MG63 (cell line): Measurements from ENCODE around the gene PTPRC. TPM values are rescaled to one million over a fixed set of nuclear protein-coding genes. Genes with fewer than 3 reads are reported as not detected.
A peak's percentile ranks its signal among the peaks of the same experiment; 100 is the strongest.

Source experiments
- DNase-seq: peaks from one replicate; pipeline ENCODE4 v3.0.0-alpha.2; 2020
- H3K27me3 ChIP-seq: fragments of 250-450 bp; sonication (Bioruptor Pico); 2 replicates; pipeline ENCODE4 v1.5.1; 2020; ENCODE audit warnings: mild to moderate bottlenecking, moderate library complexity
- H3K36me3 ChIP-seq: fragments of 250-450 bp; sonication (Bioruptor Pico); 2 replicates; pipeline ENCODE4 v1.5.1; 2020; ENCODE audit warnings: mild to moderate bottlenecking, moderate library complexity
- H3K4me3 ChIP-seq: fragments of 250-450 bp; sonication (Bioruptor Pico); 2 replicates; pipeline ENCODE4 v1.5.1; 2020; ENCODE audit warnings: mild to moderate bottlenecking, moderate library complexity
- H3K9me3 ChIP-seq: fragments of 250-450 bp; sonication (Bioruptor Pico); 2 replicates; pipeline ENCODE4 v1.5.1; 2020; ENCODE audit warnings: mild to moderate bottlenecking, moderate library complexity
- total RNA-seq: library from RNA; depleted of rRNA; stranded (reverse); fragments of >200 nt; shearing (Covaris generic); gene quantifications from 2 replicates; pipeline ENCODE4 v1.2.3, GENCODE V29; 2014; ENCODE audit warnings: low replicate concordance

Gene PTPRC
- total RNA-seq, 1 experiment from 2014 or later, result 7.0 TPM

DNA sequence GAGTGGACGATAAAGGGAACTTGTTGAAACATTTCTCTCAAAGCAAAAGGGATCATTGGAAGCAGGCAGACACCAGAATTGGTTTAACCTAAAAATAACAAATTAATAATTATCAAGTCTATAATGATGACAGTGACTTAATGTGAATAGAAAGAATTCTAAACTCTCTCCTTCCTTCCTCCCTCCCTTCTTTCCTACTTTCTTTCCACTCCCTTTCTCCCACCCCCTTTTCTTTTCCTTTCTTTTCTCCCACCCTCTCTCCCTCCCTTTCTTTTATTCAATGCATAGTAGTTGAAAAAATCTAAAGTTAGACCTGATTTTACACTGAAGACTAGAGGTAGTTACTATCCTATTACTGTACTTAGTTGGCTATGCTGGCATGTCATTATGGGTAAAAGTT lies 55.7 kb downstream of the PTPRC start:
- no peak overlapping the region for H3K4me3 ChIP-seq
- no peaks in the 10 kb centered on the region for H3K27me3 ChIP-seq
- H3K36me3 ChIP-seq, result no peaks in the 10 kb centered on the region
- no peak for DNase-seq
- no peaks in the 10 kb centered on the region for H3K9me3 ChIP-seq

DNA sequence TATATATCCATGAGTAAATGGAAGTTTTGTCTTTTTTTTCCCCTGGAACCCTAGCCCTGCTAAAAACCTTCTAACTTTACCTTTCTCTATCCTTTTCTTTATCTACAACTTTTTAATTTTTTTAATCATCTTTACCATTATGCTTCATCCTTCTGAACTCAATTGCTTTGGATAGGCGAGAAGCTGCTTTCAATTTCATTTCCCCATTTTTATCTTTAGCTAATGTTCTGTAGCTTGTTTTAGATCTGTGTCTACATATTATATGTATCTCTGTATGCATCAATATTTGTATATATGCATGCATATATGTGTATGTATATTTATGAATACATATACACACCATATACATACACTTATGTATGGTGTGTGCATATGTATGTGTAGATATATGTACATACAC lies 57.4 kb downstream of the PTPRC start:
- no peaks in the 10 kb centered on the region for H3K36me3 ChIP-seq
- no peak overlapping the region for H3K4me3 ChIP-seq
- no peak for DNase-seq
- no peaks in the 10 kb centered on the region for H3K9me3 ChIP-seq
- no peaks in the 10 kb centered on the region for H3K27me3 ChIP-seq

DNA sequence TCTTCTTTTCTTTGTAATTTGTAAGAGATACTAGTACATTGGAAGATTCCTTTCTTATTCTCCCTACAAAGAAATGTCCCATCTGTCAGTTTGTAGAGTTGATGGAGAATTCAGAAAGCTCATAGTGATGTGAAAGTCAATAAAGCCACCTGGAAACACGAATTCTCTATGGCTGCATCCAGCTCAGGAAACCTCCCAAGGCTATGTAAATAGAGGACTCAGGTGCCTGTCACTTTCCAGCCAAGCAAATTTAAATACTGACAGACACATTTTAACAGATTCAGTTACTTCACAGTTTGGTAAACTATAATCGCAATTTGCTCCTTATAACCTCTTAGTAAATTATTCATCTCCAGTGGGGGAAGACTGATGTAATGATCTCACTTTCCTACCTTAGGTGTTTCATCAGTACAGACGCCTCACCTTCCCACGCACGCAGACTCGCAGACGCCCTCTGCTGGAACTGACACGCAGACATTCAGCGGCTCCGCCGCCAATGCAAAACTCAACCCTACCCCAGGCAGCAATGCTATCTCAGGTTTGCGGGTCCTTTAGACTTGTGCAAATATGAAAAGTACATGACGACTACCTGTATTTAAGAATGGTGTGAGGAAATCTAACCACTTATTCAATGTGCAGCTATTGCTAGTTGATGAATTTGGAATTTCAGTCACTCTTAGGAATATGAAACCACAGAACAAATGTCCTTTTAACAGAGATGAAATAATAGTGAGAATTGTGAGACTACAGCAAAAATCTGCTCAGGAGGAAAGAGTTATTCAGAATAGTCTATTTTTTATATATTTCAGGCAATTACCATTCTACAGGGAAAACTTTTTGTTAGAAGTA lies 60.6 kb downstream of the PTPRC start:
- H3K4me3 ChIP-seq, result no peak overlapping the region
- peak; percentile 20 for DNase-seq
- H3K27me3 ChIP-seq, result no peaks in the 10 kb centered on the region
- no peaks in the 10 kb centered on the region for H3K36me3 ChIP-seq
- H3K9me3 ChIP-seq, result no peaks in the 10 kb centered on the region

DNA sequence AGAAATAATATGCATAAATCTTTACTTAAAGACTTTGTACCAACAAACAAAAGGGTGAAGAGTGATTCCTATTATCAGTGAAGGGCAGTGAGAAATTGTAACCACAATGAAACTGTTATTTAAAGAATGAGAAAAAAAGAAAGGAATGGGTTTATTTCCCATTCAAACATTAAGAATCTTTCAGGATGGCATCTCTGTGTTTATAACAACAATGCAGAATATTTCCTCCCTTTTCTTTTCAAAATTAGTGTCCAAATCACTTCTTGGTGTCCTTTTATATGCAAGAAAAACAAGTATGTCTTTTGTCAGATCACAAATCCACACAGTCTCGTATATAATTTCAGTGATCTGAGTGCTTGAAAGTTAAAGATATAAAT lies 61.2 kb downstream of the PTPRC start:
- no peaks in the 10 kb centered on the region for H3K27me3 ChIP-seq
- no peak for DNase-seq
- H3K9me3 ChIP-seq, result no peaks in the 10 kb centered on the region
- H3K4me3 ChIP-seq, result no peak overlapping the region
- H3K36me3 ChIP-seq, result no peaks in the 10 kb centered on the region

DNA sequence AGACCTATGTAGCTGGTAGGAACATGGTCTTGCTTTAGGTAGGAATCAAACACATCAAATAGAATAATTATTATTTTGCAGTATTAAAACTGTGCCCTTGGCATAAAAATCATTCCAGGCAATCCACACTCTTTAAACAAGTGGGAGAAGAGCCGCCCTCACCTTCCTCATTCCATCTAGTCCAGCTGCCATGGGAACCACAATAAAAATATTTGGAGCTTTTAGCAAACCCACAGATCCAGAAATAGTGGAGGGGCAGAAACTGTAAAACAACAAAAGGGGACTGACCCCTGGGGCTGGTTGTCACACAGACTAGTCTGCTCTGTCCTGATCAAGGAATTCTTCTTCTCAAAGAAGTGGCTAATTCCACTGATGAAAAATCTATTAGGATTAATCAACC lies 61.6 kb downstream of the PTPRC start:
- no peaks in the 10 kb centered on the region for H3K9me3 ChIP-seq
- no peak overlapping the region for H3K4me3 ChIP-seq
- no peaks in the 10 kb centered on the region for H3K27me3 ChIP-seq
- H3K36me3 ChIP-seq, result no peaks in the 10 kb centered on the region
- DNase-seq, result no peak

DNA sequence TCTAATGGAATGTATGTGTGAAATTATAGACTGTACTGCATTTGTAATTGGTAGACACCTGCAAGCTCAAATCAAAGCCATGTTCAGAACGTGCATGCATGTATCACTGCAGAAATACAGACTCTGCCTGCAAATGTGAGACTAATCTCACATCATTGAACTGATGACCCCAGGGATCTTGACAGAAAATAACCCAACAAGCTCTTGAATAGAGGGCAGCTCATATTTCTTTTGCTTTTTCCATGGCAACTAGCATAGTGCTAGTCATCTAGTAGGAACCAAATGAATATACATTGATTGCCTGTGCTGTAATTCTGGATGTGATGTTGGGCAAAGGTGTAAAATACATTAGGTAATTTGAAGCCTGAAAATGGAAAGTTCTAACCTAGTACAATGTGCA lies 62.4 kb downstream of the PTPRC start:
- Histone ChIP-seq H3K9me3 (no peaks in the 10 kb centered on the region), H3K4me3 (no peak overlapping the region), H3K36me3 (no peaks in the 10 kb centered on the region), H3K27me3 (no peaks in the 10 kb centered on the region)
- DNase-seq, result no peak

DNA sequence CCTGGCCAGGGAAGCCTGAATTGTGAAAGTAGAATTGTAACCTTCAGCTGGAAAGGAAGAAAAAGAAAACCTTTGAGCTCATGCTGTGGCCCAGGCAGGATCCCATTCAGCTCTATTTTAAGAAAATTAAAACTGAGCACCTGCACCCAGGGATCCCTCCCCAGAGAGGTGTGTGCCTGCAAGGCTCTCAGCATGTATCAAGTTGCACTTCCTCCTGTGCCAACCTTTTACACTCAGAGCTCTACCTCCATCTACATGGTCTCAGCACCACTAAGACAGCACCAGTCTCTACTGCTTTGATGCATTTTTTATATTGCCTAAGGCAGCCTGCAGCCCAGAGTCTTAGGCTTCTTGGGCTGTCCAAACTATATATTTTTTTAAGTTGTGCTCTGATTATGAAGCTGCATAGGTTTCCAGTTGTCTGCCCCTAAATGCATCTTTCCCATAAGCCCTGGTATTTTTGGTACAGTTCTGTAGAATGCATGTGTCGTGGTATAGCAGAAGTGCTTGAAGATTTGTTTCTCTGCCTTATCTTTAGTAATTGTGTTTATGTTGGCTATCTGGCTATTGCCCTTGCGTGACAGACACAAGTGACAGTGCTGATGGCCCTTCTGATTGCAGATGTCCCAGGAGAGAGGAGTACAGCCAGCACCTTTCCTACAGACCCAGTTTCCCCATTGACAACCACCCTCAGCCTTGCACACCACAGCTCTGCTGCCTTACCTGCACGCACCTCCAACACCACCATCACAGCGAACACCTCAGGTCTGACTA lies 63.1 kb downstream of the PTPRC start:
- no peaks in the 10 kb centered on the region for H3K36me3 ChIP-seq
- no peak for DNase-seq
- no peaks in the 10 kb centered on the region for H3K9me3 ChIP-seq
- no peaks in the 10 kb centered on the region for H3K27me3 ChIP-seq
- no peak overlapping the region for H3K4me3 ChIP-seq

DNA sequence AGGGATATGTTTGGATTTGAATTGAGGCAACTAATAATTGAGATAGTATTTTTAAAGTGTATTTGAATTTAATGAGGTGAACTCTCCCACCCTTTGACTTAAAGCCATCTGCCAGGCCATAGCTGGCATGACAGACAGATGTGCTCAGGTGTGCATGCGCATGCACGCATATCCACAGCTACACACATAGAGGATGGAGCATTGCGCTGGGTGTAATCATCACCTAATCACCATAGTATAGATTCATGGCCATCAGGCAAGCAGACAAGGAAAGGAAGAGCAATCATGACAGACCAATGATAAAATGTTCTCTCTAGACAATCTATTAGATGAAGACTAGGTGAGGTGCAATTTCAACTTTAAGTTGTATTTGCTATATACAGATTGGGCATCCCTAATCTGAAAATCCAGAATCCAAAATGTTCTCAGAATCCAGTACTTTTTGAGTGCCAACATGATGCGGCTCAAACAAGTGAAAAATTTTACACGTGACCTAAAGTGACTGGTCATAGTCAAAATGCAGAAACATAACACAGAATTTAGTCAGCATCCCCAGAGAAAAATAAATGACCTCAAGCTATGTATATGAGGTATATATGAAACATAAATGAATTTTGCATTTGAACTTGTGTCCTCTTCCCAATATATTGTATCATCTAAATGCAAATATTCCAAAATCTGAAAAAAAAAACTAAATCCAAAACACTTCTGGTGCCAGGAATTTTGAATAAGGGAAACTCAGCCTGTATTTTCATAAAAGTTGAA lies 70.1 kb downstream of the PTPRC start:
- Histone ChIP-seq H3K27me3 (no peaks in the 10 kb centered on the region), H3K4me3 (no peak overlapping the region), H3K9me3 (no peaks in the 10 kb centered on the region), H3K36me3 (no peaks in the 10 kb centered on the region)
- DNase-seq, result no peak

DNA sequence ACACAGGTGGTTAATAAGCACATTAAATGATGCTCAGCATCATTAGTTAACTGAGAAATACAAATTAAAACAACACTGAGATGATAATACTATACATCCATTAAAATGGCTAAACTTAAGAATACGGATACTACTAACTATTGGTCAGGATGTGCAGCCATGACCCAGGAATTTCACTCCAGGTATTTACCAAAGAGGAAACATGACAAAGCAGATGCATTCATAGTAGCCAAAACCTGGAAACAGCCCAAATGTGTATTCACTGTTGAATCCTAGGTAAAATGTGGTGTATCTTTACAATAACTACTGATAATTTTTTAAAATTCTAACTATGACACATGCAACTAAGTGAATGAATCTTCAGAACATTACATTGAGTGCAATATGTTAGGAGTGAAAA lies 73.0 kb downstream of the PTPRC start:
- no peak for DNase-seq
- Histone ChIP-seq H3K4me3 (no peak overlapping the region), H3K36me3 (no peaks in the 10 kb centered on the region), H3K27me3 (no peaks in the 10 kb centered on the region), H3K9me3 (no peaks in the 10 kb centered on the region)

DNA sequence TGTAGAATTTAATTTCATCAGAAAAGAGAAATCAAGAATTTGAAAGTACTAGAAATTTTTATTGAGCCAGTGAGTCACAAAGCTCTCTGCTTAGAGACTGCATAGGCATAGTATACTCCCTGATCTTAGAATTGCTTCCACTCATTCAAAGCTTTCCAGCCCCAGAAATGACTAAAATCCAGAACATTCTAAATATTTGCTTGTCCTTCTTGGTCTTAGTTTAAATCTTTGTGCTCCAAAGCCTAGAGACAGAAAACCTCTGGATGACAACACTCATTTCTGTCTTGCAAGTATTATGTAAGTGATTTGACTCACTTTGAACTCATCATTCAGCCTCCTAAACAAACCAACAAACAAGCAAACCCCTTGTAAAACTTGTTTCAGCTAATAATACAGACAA lies 74.2 kb downstream of the PTPRC start:
- H3K4me3 ChIP-seq, result no peak overlapping the region
- no peaks in the 10 kb centered on the region for H3K27me3 ChIP-seq
- DNase-seq, result no peak
- no peaks in the 10 kb centered on the region for H3K9me3 ChIP-seq
- H3K36me3 ChIP-seq, result no peaks in the 10 kb centered on the region

DNA sequence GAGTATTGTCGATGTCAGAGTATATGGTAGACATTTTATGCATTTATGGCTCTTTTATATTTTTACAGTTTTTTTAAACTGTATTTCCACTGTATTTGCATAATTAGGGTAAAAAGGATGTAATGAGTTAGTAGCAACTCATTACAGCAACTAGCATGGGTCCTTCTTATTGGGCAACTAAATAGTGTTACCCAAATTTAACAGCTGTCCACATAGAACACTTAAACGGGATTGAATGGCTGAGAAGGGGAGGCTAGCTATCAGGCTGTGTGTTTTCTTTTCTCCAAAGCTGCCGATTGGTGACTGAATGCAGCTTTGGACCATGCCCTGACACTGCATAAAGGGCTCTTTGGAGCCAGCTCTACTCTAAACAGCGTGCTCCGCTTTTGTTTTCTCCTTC lies 75.4 kb downstream of the PTPRC start:
- Histone ChIP-seq H3K36me3 (no peaks in the 10 kb centered on the region), H3K4me3 (no peak overlapping the region), H3K27me3 (no peaks in the 10 kb centered on the region), H3K9me3 (no peaks in the 10 kb centered on the region)
- DNase-seq, result no peak

DNA sequence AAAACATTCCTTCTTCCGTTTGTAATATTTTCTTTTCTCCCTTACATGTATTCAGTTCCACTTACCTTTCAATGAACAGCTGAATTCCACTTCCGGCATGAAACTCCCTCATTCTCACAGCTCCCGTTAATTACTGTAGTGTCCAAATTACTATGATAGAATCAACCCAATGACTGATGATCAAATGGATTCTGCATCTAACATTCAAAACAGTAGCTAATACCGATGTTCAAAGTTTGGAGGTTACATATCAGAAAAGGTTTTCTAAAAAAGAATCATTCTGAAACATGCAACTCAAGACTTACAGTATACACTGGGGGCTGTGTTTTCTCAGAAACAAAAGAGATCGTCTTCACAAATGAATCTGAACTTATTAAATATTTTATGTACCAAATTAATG lies 77.2 kb downstream of the PTPRC start:
- Histone ChIP-seq H3K36me3 (no peaks in the 10 kb centered on the region), H3K4me3 (no peak overlapping the region), H3K27me3 (no peaks in the 10 kb centered on the region), H3K9me3 (no peaks in the 10 kb centered on the region)
- no peak for DNase-seq

DNA sequence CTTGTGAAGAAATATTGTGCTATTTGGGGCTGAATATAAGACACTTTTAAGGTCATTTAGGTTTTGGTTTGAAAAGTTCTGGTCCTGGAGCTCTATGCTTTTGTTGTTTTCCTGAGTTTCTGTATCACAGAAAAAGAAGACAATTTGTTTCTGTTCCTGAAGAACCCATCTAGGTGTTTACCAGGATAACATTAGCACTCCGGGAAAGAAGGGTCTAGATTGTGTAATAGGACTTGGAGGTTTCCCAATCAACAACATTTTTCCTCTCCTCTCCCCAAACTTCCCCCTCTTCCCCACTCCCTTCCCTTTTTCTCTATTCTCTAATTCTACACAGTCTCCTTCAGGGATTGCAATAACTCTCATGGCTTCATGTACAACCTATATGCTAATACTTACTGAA lies 78.7 kb downstream of the PTPRC start:
- H3K36me3 ChIP-seq, result no peaks in the 10 kb centered on the region
- no peaks in the 10 kb centered on the region for H3K9me3 ChIP-seq
- H3K27me3 ChIP-seq, result no peaks in the 10 kb centered on the region
- no peak for DNase-seq
- H3K4me3 ChIP-seq, result no peak overlapping the region

DNA sequence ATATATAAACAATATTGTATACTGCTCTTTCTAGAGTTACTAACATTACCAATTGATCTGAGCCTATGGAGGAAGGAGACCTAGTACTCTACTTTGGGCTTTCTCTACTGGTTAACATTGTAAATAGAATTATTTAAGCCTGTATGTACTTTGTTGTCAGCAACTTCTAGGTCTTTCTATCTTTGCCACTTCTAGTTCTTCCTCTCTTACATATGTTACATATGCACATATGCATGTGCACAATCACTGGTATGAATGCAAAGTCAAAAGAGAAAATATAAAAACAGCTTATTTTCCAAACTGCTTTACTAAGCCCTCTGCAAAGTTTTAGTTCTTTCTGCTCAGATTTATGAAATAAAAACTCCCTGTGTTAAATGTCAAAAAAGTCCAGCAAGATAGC lies 84.3 kb downstream of the PTPRC start:
- Histone ChIP-seq H3K27me3 (no peaks in the 10 kb centered on the region), H3K36me3 (no peaks in the 10 kb centered on the region), H3K9me3 (no peaks in the 10 kb centered on the region), H3K4me3 (no peak overlapping the region)
- DNase-seq, result no peak

DNA sequence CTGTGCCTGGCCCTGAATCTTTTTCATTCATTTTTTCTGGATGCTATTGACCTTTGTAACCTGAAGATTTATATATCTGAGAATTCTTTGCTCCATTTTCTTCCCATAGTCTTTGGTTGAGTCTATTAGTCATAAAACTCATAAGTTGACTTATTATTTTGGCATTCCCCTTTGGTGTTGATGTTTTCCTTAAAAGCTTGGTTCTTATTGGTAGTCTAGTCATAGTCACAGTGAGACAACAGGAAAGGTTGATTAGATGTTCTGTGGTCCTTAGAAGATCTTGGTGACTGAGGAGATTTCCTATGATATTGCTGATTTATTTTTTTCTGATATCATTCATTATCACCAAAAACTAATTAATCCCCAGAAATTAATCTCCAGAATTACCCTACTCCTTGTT lies 86.2 kb downstream of the PTPRC start:
- Histone ChIP-seq H3K4me3 (no peak overlapping the region), H3K9me3 (no peaks in the 10 kb centered on the region), H3K36me3 (no peaks in the 10 kb centered on the region), H3K27me3 (no peaks in the 10 kb centered on the region)
- DNase-seq, result no peak

DNA sequence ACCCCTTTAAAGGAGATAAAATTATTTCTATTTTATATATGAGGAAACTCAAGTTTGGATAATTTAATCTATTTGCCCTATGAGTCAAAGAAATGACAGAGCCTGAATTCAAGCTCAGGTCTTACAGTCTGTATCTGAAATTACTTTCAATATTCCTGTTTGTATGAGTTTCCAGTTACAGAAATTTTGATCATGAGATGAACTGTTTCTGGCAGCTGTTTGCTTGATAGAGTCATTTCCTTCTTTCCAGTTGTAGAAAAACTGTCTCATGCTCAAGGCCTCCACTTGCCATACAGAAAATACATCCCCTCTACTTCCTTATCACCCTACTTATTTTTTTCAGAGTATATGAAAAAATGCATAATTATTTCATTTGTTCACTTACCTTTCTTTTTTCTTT lies 87.6 kb downstream of the PTPRC start:
- H3K27me3 ChIP-seq, result no peaks in the 10 kb centered on the region
- no peak for DNase-seq
- H3K36me3 ChIP-seq, result no peaks in the 10 kb centered on the region
- no peaks in the 10 kb centered on the region for H3K9me3 ChIP-seq
- H3K4me3 ChIP-seq, result no peak overlapping the region

DNA sequence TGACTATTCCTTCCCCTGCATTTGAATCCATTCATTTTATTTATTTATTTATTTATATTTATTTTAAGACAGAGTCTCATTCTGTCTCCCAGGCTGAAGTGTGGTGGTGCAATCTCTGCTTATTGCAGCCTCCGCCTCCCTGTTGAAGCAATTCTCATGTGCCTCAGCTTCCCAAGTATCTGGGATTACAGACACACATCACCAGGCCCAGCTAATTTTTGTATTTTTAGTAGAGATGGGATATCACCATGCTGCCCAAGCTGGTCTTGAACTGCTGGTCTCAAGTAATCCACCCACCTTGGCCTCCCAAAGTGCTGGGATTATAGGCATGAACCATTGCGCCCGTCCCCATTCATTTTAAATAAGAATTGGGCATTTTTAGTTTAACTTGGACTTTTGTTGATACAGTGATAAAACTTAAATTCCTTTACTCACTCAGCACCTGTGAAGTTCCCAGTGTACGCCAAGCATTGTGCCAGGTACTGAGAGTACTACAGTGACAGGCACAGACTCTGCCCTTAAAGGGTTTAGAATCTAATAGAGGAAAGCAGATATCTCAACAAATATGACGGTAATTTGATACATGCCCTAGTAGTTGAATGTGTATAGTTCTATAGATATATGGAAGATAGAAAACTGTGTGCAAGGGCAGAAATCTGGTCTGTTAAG lies 90.5 kb downstream of the PTPRC start:
- H3K36me3 ChIP-seq, result no peaks in the 10 kb centered on the region
- no peaks in the 10 kb centered on the region for H3K27me3 ChIP-seq
- no peak overlapping the region for H3K4me3 ChIP-seq
- H3K9me3 ChIP-seq, result no peaks in the 10 kb centered on the region
- no peak for DNase-seq
